ENCODE data around the gene SH2B3.

SH2B3 gene

GRCh38 chr12:111450676-111451075, 45.0 kb downstream of the SH2B3 start:
- no peak for DNase-seq (ENCODE audit: low read depth)

GRCh38 chr12:111451232-111451631, 45.5 kb downstream of the SH2B3 start:
- in situ Hi-C loops (cut with HindIII; ENCODE audit: low sequenced_read_pairs): loop anchor here (5.0 to 10.0 kb wide), 2 partner anchors 56 to 109 kb away; no protein-coding TSS in a partner anchor
- H3K4me3 ChIP-seq (ENCODE audit: low read depth, low read length): no peak overlapping the region
- no peak for TF ChIP-seq CTCF (IDR thresholded peaks at IDR 0.05; ENCODE audit: low read depth, low read length, missing control alignments)
- no peak for DNase-seq (ENCODE audit: low read depth)

More at GRCh38 chr12:111450676-111451075, 45.0 kb downstream of the SH2B3 start:
- TF ChIP-seq CTCF (IDR thresholded peaks at IDR 0.05; ENCODE audit: low read depth, low read length, missing control alignments): no peak
- no peak overlapping the region for H3K4me3 ChIP-seq (ENCODE audit: low read depth, low read length)
- in situ Hi-C loops (cut with HindIII; ENCODE audit: low sequenced_read_pairs): loop anchor here (5.0 to 10.0 kb wide), 2 partner anchors 56 to 108 kb away; no protein-coding TSS in a partner anchor

GRCh38 chr12:111451649-111452129, 46.0 kb downstream of the SH2B3 start:
- no peak for DNase-seq (ENCODE audit: low read depth)
- peak; percentile 75 for TF ChIP-seq CTCF (IDR thresholded peaks at IDR 0.05; ENCODE audit: low read depth, low read length, missing control alignments)
- no peak overlapping the region for H3K4me3 ChIP-seq (ENCODE audit: low read depth, low read length)
- in situ Hi-C loops (cut with HindIII; ENCODE audit: low sequenced_read_pairs): loop anchor here (5.0 to 10.0 kb wide), 2 partner anchors 57 to 109 kb away; no protein-coding TSS in a partner anchor

- in situ Hi-C loops (cut with HindIII; ENCODE audit: low sequenced_read_pairs): loop anchor here (5.0 to 10.0 kb wide), 2 partner anchors 59 to 111 kb away; no protein-coding TSS in a partner anchor
- TF ChIP-seq CTCF (IDR thresholded peaks at IDR 0.05; ENCODE audit: low read depth, low read length, missing control alignments): no peak
- DNase-seq (ENCODE audit: low read depth): no peak
- no peak overlapping the region for H3K4me3 ChIP-seq (ENCODE audit: low read depth, low read length)
Observed at GRCh38 chr12:111453071-111453989, 47.6 kb downstream of the SH2B3 start.

GRCh38 chr12:111454311-111454710, 48.6 kb downstream of the SH2B3 start:
- in situ Hi-C loops (cut with HindIII; ENCODE audit: low sequenced_read_pairs): loop anchor here (5.0 to 10.0 kb wide), 2 partner anchors 60 to 112 kb away; no protein-coding TSS in a partner anchor
- no peak overlapping the region for H3K4me3 ChIP-seq (ENCODE audit: low read depth, low read length)
- DNase-seq (ENCODE audit: low read depth): no peak
- no peak for TF ChIP-seq CTCF (IDR thresholded peaks at IDR 0.05; ENCODE audit: low read depth, low read length, missing control alignments)

- in situ Hi-C loops (cut with HindIII; ENCODE audit: low sequenced_read_pairs): loop anchor here (5.0 to 10.0 kb wide), 2 partner anchors 60 to 113 kb away; no protein-coding TSS in a partner anchor
- no peak for TF ChIP-seq CTCF (IDR thresholded peaks at IDR 0.05; ENCODE audit: low read depth, low read length, missing control alignments)
- H3K4me3 ChIP-seq (ENCODE audit: low read depth, low read length): no peak overlapping the region
- no peak for DNase-seq (ENCODE audit: low read depth)
Observed at GRCh38 chr12:111454716-111455447, 49.2 kb downstream of the SH2B3 start.
